TTC549 (cell line): ENCODE results near the gene TXNRD2.

Source experiments
- FAIRE-seq: peaks from 2 replicates; lab custom pipeline; 2012; peaks lifted over from hg19 to GRCh38; lab: Jason Lieb, UNC

The TXNRD2 gene

GRCh38 chr22:19941365-19942082 is at the start of gene TXNRD2, which contains the start of gene COMT:
Gene TXNRD2 (minus strand): TSS chr22:19941818. CDS start chr22:19941803, 15 bp downstream.
Gene COMT (plus strand): TSS chr22:19941772. CDS start chr22:19962527, 20,755 bp downstream.
- FAIRE-seq = no peak

- no peak for FAIRE-seq
These were observed 49.7 kb upstream of the TXNRD2 start for GRCh38 chr22:19991395-19991644.

DNA sequence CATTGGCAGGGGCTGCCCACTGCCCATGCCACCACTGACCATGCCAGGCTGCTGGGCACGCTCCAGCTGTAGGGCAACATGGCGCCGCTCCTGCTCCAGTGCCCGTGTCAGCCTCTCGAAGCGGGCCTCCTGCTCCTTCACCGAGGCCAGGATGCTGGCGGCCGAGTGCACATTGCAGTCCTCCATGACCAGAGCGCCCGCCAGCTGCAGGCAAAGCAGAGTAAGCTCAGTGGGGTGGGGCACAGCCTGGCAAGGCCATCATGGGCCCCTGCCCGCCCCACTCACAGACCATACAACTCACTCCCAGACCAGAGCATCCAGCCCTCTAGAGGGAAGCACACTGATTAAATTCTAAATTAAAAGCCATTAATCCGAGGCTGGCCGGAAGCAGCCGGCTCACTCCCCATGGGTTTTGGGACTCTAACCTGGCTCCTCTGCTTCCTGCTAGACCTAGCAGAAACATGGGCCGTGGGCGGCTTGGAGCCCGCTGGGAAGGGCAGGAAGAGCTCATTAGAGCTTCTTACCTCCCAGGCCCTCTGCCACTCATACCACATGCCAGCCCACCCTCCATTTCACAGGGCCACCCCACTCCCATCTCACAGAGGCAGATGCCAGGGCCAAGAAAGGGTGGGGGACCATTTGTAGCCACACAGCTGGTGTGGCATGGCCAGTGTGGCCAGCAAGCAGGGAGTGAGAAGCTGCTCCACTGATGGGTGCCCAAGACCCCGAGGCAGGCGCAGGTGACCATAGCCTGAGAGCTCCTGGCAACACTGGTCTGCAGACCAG is 49.2 kb upstream of the TXNRD2 start:
- no peak for FAIRE-seq

DNA sequence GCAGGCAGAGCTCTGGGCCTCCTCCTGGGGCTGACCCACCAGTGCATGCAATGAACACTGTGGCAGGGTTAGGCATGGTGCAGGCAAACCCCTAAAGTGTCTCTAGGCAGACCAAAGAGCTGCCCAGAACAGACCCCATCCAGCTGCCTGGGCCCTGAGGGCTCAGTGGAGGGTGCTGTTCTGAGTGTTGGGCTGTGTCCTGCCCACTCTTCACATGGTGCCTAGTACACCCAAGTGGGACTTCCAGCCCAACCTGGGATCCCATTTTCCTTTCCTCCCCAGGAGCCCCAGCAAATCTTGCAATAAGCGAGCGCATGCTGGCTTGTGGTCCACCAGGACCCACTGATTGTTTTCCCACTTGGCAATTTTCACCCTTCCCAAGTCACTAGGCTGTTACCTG is 48.6 kb upstream of the TXNRD2 start:
- no peak for FAIRE-seq

DNA sequence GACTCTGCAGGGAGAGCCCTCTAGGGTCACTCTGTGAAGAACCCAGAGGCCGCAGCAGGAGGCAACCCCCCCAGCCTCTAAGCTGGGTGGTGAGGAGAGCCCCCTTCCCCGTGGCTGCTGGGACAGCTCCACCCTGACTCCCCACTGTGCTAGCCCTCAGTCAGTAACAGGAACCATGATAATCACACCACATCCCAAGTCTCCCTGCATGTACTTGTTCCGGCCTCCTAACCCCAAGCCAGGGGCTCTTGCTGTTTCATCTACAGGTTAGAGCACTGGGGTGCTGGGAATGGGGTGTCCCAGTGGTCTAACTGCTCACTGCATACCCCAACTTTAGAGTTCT is 48.1 kb upstream of the TXNRD2 start:
- no peak for FAIRE-seq

GRCh38 chr22:19988965-19989724 is 47.5 kb upstream of the TXNRD2 start:
- no peak for FAIRE-seq

- no peak for FAIRE-seq
These were observed 46.8 kb upstream of the TXNRD2 start for GRCh38 chr22:19988331-19988808.

DNA sequence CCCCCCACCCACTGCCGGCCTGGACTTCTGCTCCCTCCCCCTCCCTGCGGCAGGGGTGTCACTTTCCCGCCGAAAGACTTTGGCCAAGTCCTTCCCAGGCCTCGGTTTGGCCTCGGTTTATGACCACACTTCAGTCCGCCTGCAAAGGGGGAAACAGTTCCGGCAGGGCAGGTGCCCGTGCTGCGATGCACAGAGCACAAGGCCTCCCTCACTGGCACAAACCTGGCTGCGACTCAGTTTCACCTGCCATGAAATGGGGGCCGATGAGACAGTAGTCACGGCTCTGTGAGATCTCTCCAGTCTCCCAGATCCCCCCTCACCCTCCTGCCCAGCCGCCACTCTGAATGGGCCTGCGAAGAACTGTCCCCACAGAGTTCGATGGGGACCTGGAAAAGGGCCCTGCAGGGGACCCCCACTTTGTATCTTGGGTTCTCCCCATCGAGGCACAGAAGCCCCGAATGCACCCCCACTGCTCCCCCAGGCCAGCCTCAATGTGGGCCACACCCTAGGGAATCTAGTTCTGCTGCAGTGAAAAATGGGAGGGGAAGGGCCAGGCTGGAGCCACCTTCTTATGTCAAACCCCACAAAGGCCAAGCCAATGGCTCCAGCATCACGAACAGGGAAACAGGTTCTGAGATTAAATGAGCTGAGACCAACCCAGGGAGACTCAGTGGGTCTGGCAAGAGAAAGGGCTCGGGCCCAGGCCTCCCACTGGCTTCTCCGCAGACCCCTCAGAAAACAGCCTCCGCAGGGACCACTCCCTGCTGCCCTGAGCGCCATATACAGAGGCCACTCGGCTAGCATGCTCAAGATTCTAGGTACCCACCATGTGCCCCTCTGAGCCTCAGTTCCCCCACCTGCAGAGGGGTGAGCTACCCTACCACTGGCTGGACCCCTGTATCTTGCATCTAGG is 46.0 kb upstream of the TXNRD2 start:
- no peak for FAIRE-seq

- FAIRE-seq = no peak
These were observed 45.1 kb upstream of the TXNRD2 start for GRCh38 chr22:19986410-19987341.

DNA sequence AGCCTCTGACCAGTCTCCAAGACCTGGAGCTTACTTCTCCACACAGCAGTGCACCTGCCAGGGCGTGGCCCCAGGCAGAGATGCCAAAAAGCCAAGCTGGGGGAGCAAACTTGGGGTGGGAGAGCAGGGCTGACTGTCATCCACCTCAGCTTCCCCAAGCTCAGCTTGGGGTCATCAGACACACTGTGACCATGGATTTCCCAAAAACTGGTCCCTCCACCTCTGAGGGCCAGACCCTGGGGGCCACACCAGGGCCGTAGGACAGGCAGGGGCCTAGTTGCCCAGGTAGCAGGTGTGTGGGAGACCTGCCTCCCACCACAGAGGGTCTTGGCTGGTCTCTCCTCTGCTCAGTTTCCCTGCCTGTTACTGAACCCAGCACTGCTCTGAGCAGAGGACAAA is 44.4 kb upstream of the TXNRD2 start:
- FAIRE-seq = no peak

- FAIRE-seq = no peak
These were observed 43.5 kb upstream of the TXNRD2 start for GRCh38 chr22:19984851-19985811.

DNA sequence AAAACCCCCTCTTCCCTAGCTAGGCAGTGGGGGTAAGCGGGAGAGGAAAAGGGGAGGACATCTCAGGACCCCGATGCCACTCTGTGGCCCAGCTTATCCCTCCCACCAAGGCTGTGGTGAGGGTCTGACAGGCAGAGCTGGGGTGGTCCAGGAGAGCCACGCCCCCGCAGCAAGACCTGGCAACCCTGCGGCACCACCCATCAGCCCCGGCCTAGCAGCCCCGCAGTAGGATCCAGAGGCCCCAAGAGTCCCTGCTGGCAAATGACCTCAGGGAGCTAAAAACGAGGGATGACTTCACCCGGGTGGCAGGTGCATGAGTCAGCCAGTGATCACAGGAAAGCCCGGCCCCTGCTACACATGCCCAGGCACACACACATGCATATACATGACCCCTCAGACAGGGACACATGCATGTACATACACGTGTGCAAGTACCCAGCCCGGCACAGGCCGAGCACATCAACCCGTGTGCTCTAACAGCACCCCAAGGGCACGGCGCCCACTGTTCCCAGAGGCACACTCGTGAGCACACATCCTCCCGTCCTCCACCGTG is 42.7 kb upstream of the TXNRD2 start:
- no peak for FAIRE-seq

GRCh38 chr22:19983741-19984140 is 42.1 kb upstream of the TXNRD2 start:
- no peak for FAIRE-seq

DNA sequence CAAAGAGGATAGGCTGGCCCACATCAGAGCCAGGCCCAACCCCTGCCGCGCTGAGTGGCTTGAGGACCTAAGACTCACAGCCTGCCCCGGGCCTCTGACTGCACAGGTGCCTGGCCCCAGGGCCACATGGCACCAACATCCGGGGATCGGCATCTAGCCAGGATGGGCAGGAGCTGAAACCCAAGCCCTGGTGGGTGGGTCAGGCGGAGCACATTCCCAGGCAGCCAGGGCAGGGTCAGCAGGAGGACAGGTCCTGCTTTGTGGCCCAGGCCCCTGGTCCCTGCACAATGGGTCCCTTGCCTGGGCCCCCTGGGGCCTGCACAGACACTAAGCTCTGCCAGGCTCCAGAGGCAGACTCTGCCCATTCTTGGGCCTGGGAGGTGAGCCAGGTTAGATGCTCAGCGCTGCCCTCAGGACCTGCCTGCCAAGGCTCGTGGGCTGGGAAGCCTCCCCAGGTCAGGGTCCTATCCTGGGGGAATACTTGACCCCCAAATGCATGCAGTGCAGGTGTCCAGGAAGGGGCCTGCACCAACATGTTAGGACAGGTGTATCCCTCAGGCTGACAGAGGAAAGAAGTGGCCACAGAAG is 41.5 kb upstream of the TXNRD2 start:
- no peak for FAIRE-seq

DNA sequence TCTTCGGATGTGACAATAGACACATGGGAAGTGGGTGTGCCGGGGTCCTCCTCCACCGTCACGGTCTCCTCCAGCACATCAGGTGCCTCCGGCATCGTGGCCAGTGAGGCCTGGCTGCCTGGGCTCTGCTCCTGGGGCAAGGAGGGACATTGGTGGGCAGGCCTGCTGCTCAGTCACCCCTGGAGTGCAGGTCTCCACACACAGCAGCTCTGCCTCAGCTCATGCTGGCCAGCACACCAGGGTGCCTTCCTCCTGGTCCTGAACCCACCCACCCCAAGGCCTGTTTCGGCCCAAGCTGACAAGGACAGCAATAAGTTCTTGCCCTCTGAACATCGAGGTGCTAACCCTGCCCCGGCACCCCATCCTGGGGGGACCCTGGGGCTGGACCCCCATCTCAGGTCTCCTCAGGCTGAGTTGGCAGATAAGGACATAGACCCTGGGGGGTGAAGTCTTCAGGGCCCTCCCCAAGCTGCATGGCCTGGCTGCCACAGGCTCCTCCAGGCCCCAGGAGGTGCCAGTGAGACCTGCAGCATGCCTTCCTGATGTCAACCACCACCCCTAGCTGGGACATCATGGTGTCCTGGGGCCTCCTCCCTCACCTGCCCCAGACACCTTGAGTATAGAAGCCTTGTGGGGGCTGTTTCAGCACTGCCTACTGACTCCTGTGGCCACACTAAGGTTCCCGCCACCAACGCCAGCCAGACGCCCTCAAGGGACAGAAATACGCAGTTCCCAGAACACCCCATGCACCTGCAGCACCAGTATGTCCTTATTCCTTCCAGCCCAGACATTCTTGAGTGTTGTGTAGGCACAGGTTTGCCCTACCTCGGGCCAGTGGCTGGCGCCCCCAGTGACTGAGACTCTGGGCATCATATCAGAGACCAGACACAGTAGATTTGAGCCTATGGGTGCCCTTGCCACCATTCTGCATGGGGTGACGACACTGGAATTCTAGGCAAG is 40.6 kb upstream of the TXNRD2 start:
- FAIRE-seq = no peak

- no peak for FAIRE-seq
These were observed 39.7 kb upstream of the TXNRD2 start for GRCh38 chr22:19981171-19981960.

GRCh38 chr22:19980766-19981165 is 39.1 kb upstream of the TXNRD2 start:
- FAIRE-seq = no peak
